Measurements from ENCODE around the gene FGG.

Gene FGG

GRCh38 chr4:154615211-154615610, 2.8 kb upstream of the FGG start:
- H3K4me2 ChIP-seq (ENCODE audit: low read depth, low read length) = no peak overlapping the region

DNA sequence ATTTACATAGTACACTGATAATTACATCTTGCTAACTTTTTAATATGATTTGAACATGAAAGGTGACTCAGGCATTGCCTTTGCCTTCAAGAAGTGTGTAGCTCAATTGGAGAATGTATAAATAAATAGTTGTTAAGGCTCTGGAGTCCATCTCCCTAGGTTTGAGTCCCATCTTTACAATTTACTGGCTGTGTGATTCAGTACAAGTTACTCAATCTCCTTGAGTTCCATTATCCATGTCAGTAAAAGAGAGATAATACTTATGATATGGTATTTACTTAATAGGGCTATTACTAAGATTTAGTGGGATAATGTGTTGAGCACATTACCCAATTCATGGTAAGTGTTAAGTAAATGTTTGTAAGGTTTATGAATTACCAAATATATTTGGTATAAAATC, 1.9 kb upstream of the FGG start:
- TF ChIP-seq EZH2phosphoT487 (IDR thresholded peaks at IDR 0.05; ENCODE audit: low read length) (no peak), EZH2 (optimal IDR thresholded peaks at IDR 0.05; ENCODE audit: low read depth, low read length) (no peak)
- TF ChIP-seq, protein P1, sequence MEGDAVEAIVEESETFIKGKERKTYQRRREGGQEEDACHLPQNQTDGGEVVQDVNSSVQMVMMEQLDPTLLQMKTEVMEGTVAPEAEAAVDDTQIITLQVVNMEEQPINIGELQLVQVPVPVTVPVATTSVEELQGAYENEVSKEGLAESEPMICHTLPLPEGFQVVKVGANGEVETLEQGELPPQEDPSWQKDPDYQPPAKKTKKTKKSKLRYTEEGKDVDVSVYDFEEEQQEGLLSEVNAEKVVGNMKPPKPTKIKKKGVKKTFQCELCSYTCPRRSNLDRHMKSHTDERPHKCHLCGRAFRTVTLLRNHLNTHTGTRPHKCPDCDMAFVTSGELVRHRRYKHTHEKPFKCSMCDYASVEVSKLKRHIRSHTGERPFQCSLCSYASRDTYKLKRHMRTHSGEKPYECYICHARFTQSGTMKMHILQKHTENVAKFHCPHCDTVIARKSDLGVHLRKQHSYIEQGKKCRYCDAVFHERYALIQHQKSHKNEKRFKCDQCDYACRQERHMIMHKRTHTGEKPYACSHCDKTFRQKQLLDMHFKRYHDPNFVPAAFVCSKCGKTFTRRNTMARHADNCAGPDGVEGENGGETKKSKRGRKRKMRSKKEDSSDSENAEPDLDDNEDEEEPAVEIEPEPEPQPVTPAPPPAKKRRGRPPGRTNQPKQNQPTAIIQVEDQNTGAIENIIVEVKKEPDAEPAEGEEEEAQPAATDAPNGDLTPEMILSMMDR (IDR thresholded peaks at IDR 0.05; ENCODE audit: low read length) = no peak
- Histone ChIP-seq H2AFZ (ENCODE audit: low read length) (no peak overlapping the region), H3K9me2 (replicated peaks; ENCODE audit: insufficient read depth, low read length) (no peaks in the 10 kb centered on the region), H3K79me2 (ENCODE audit: low read length) (no peaks in the 10 kb centered on the region), H3F3A (ENCODE audit: insufficient read depth, low read length) (no peaks in the 10 kb centered on the region), H3K27ac (ENCODE audit: low read length) (no peak overlapping the region), H3K27me3 (replicated peaks; ENCODE audit: insufficient read depth, low read length) (peaks cover 4% of the 10 kb centered on the region; the same call in 1 of the 2 replicates), H4K20me1 (ENCODE audit: insufficient read depth, low read length) (no peaks in the 10 kb centered on the region), H3K4me2 (ENCODE audit: low read depth, low read length) (no peak overlapping the region), H3K36me3 (replicated peaks; ENCODE audit: insufficient read depth, low read length) (no peaks in the 10 kb centered on the region), H3K4me3 (ENCODE audit: low read length) (no peak overlapping the region), H3K4me1 (ENCODE audit: low read length) (peaks cover 12% of the 10 kb centered on the region), H3K9ac (ENCODE audit: low read length) (no peak overlapping the region), H3K9me3 (replicated peaks; ENCODE audit: insufficient read depth, low read length) (no peaks in the 10 kb centered on the region)
- no peak for DNase-seq

More at GRCh38 chr4:154615211-154615610, 2.8 kb upstream of the FGG start:
- DNase-seq = no peak
- H4K20me1 ChIP-seq (ENCODE audit: insufficient read depth, low read length) = no peaks in the 10 kb centered on the region
- H3K27ac ChIP-seq (ENCODE audit: low read length) = no peak overlapping the region
- no peaks in the 10 kb centered on the region for H3K9me2 ChIP-seq (replicated peaks; ENCODE audit: insufficient read depth, low read length)
- H3K9ac ChIP-seq (ENCODE audit: low read length) = no peak overlapping the region
- no peak for TF ChIP-seq EZH2phosphoT487 (IDR thresholded peaks at IDR 0.05; ENCODE audit: low read length)
- TF ChIP-seq, protein P1 (IDR thresholded peaks at IDR 0.05; ENCODE audit: low read length) = no peak
- no peak for TF ChIP-seq EZH2 (optimal IDR thresholded peaks at IDR 0.05; ENCODE audit: low read depth, low read length)
- peaks cover 4% of the 10 kb centered on the region; the same call in 1 of the 2 replicates for H3K27me3 ChIP-seq (replicated peaks; ENCODE audit: insufficient read depth, low read length)
- H2AFZ ChIP-seq (ENCODE audit: low read length) = no peak overlapping the region
- no peaks in the 10 kb centered on the region for H3F3A ChIP-seq (ENCODE audit: insufficient read depth, low read length)
- no peaks in the 10 kb centered on the region for H3K79me2 ChIP-seq (ENCODE audit: low read length)
- no peaks in the 10 kb centered on the region for H3K9me3 ChIP-seq (replicated peaks; ENCODE audit: insufficient read depth, low read length)
- H3K4me3 ChIP-seq (ENCODE audit: low read length) = no peak overlapping the region
- peaks cover 12% of the 10 kb centered on the region for H3K4me1 ChIP-seq (ENCODE audit: low read length)
- no peaks in the 10 kb centered on the region for H3K36me3 ChIP-seq (replicated peaks; ENCODE audit: insufficient read depth, low read length)

GRCh38 chr4:154611833-154612232, 623 bp downstream of the FGG start:
- Histone ChIP-seq H3K9ac (ENCODE audit: low read length) (no peak overlapping the region), H3K79me2 (ENCODE audit: low read length) (no peaks in the 10 kb centered on the region), H3K27me3 (replicated peaks; ENCODE audit: insufficient read depth, low read length) (peaks cover 4% of the 10 kb centered on the region; the same call in 1 of the 2 replicates), H3K4me2 (ENCODE audit: low read depth, low read length) (no peak overlapping the region), H3K9me3 (replicated peaks; ENCODE audit: insufficient read depth, low read length) (no peaks in the 10 kb centered on the region), H3K36me3 (replicated peaks; ENCODE audit: insufficient read depth, low read length) (no peaks in the 10 kb centered on the region), H3F3A (ENCODE audit: insufficient read depth, low read length) (no peaks in the 10 kb centered on the region), H3K9me2 (replicated peaks; ENCODE audit: insufficient read depth, low read length) (no peaks in the 10 kb centered on the region), H3K4me3 (ENCODE audit: low read length) (no peak overlapping the region), H3K4me1 (ENCODE audit: low read length) (peaks cover 9% of the 10 kb centered on the region), H2AFZ (ENCODE audit: low read length) (no peak overlapping the region), H4K20me1 (ENCODE audit: insufficient read depth, low read length) (no peaks in the 10 kb centered on the region), H3K27ac (ENCODE audit: low read length) (no peak overlapping the region)
- TF ChIP-seq EZH2phosphoT487 (IDR thresholded peaks at IDR 0.05; ENCODE audit: low read length) (no peak), EZH2 (optimal IDR thresholded peaks at IDR 0.05; ENCODE audit: low read depth, low read length) (no peak)
- TF ChIP-seq, protein P1 (IDR thresholded peaks at IDR 0.05; ENCODE audit: low read length) = no peak
- DNase-seq = no peak

Data from MM.1S (cell line).